HepG2 (cell line): Measurements from ENCODE around the gene ANKRD10. TPM values are rescaled to one million over a fixed set of nuclear protein-coding genes. Genes with fewer than 3 reads are reported as not detected.
A peak's percentile ranks its signal among the peaks of the same experiment; 100 is the strongest.

ENCODE experiments used
- FOXA3 ChIP-seq: IDR thresholded peaks from 2 replicates; pipeline ENCODE4 v1.6.1; 2016; ENCODE audit warnings: missing genetic modification reagents, missing compliant biosample characterization
- KLF6 ChIP-seq: IDR thresholded peaks from 2 replicates; pipeline ENCODE4 v1.8.0; 2016; ENCODE audit warnings: missing biosample characterization, missing genetic modification reagents
- MIER2 ChIP-seq: IDR thresholded peaks from 2 replicates; pipeline ENCODE4 v1.6.1; 2016; ENCODE audit warnings: missing biosample characterization, missing genetic modification reagents
- NFKB2 ChIP-seq: sonication (generic); formaldehyde crosslinking; IDR thresholded peaks from 2 replicates; pipeline ENCODE4 v1.4.0; 2020; ENCODE audit warnings: missing genetic modification reagents, borderline replicate concordance
- NPAS2 ChIP-seq: sonication (generic); formaldehyde crosslinking; IDR thresholded peaks from 2 replicates; pipeline ENCODE4 v1.8.0; 2022; ENCODE audit warnings: mild to moderate bottlenecking, missing genetic modification reagents, borderline replicate concordance
- NR1H2 ChIP-seq: sonication (generic); formaldehyde crosslinking; IDR thresholded peaks from 2 replicates; pipeline ENCODE4 v1.8.1; 2022; ENCODE audit warnings: low read depth, missing genetic modification reagents, borderline replicate concordance
- TEAD3 ChIP-seq: optimal IDR thresholded peaks from 2 replicates; pipeline ENCODE3; 2016; ENCODE audit warnings: borderline replicate concordance
- XRCC5 ChIP-seq: fragments of 200-400 bp; formaldehyde crosslinking; optimal IDR thresholded peaks from 2 replicates; pipeline ENCODE3; 2017; ENCODE audit warnings: mild to moderate bottlenecking, low read length
- ZFP82 ChIP-seq: sonication (generic); formaldehyde crosslinking; IDR thresholded peaks from 2 replicates; pipeline ENCODE4 v1.5.1; 2020; ENCODE audit warnings: mild to moderate bottlenecking, missing genetic modification reagents, borderline replicate concordance
- ZMYM2 ChIP-seq: sonication (generic); formaldehyde crosslinking; IDR thresholded peaks from 2 replicates; pipeline ENCODE4 v1.8.0; 2022; ENCODE audit warnings: mild to moderate bottlenecking, missing genetic modification reagents
- ZNF263 ChIP-seq: sonication (generic); formaldehyde crosslinking; IDR thresholded peaks from 2 replicates; pipeline ENCODE4 v1.4.0; 2020; ENCODE audit warnings: missing genetic modification reagents
- ZNF3 ChIP-seq: IDR thresholded peaks from 2 replicates; pipeline ENCODE4 v1.7.0; 2017; ENCODE audit warnings: inconsistent platforms
- ZNF720 ChIP-seq: sonication (generic); formaldehyde crosslinking; IDR thresholded peaks from 2 replicates; pipeline ENCODE4 v1.4.0; 2020; ENCODE audit warnings: missing genetic modification reagents
- ZNF841 ChIP-seq: sonication (generic); formaldehyde crosslinking; IDR thresholded peaks from 2 replicates; pipeline ENCODE4 v1.8.1; 2023; ENCODE audit warnings: missing genetic modification reagents, borderline replicate concordance
- polyA plus RNA-seq, 8 experiments: library from polyadenylated mRNA; depleted of rRNA in 3 of 8; stranded (reverse) in 7 of 8; unstranded in 1 of 8; fragments of >200 nt; fragmentation: Illumina TruSeq in 4 of 8; extraction: Trizol in 4 of 8; gene quantifications; 2 replicates each; pipeline versions ENCODE4 v1.2.1 to v1.2.3, GENCODE V29; 2011 to 2016; ENCODE audit warnings: low read depth in 4 of 8, missing spikeins in 1 of 8, mixed read lengths in 1 of 8; ENCODE audit not compliant: insufficient read depth in 1 of 8
- total RNA-seq, 5 experiments: library from RNA; depleted of rRNA; stranded (reverse); fragments of >200 nt; fragmentation: Illumina TruSeq; extraction: Trizol; gene quantifications; 2 replicates each; pipeline ENCODE4 v1.2.3, GENCODE V29; 2016; ENCODE audit warnings: low read depth in 1 of 5
- TF ChIP-seq, protein P1 (sequence below): sonication (generic); formaldehyde crosslinking; IDR thresholded peaks from 2 replicates; pipeline ENCODE4 v1.8.0; 2022; ENCODE audit warnings: mild to moderate bottlenecking, missing genetic modification reagents, borderline replicate concordance
- TF ChIP-seq, protein P2 (sequence below): sonication (generic); formaldehyde crosslinking; IDR thresholded peaks from 2 replicates; pipeline ENCODE4 v1.4.0; 2020; ENCODE audit warnings: missing genetic modification reagents

Gene ANKRD10
- total and polyA plus RNA-seq, 2 of the 13 experiments (the other 11 are each of a cell fraction or from before 2014, with no cell fraction given) = 108 to 115 TPM

DNA sequence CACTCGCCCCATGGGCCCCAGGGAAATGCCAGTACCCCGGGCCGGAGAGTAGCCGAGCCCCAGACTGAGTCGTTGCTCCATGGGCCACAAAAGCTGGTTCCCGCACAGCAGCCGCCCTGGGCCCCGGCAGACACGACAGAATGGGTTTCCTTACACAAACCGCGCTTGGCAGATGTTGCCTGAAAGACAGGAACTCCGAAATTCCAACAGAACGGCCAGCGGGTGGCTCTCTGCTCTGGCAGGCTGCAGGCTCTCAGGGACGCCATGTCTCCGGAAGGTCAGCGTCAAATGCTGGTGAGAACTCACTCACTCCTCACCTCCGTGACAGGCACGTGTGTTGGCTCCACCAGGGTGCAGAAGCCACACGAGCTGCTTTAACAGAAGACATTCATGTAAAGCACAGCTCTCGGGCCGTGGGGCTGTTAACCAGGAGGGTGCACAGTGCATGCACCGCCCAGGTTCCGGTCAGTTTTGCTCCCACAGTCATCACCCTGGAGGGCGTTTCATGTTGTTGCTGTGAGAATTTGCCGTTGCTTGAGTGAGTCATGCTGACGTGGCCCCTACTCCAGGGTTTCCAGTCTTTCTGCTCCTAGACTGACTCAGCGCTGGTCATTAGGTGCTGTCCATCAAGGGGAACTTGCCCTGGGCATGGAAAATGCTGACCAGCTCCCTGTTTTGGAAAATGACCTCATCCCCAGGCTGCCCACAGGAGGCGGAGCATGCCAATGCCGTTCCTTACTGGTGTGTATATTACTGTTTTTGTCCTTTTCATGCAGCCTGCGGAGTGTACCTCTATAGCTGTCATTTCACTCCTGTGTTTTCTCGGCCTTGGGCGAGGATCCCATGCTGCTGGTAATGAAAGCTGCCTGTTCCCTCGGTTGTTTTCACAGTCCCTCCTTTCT is 44.8 kb downstream of the ANKRD10 start (continued):
- TF ChIP-seq, protein P1, sequence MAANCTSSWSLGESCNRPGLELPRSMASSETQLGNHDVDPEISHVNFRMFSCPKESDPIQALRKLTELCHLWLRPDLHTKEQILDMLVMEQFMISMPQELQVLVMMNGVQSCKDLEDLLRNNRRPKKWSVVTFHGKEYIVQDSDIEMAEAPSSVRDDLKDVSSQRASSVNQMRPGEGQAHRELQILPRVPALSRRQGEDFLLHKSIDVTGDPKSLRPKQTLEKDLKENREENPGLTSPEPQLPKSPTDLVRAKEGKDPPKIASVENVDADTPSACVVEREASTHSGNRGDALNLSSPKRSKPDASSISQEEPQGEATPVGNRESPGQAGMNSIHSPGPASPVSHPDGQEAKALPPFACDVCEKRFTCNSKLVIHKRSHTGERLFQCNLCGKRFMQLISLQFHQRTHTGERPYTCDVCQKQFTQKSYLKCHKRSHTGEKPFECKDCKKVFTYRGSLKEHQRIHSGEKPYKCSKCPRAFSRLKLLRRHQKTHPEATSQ (CRISPR knock-in tag) = no peak
- TF ChIP-seq NPAS2 = no peak
- peak; percentile 35; the same call in 1 of the 2 replicates for TF ChIP-seq ZNF263 (CRISPR knock-in tag)
- peak; percentile 14 for TF ChIP-seq TEAD3 (CRISPR knock-in tag)
- TF ChIP-seq ZFP82 = peak; percentile 72; the same call in 1 of the 2 replicates
- 0 out of 2 replicates have a peak, but pooled peaks have one; percentile 21 for TF ChIP-seq FOXA3 (CRISPR knock-in tag)
- peak; percentile 81 for TF ChIP-seq ZNF3
- TF ChIP-seq ZMYM2 (CRISPR knock-in tag) = peak; percentile 48; the same call in 1 of the 2 replicates
- TF ChIP-seq ZNF720 (CRISPR knock-in tag) = no peak
- TF ChIP-seq NFKB2 (CRISPR knock-in tag) = peak; percentile 68; the same call in 1 of the 2 replicates
- TF ChIP-seq KLF6 = 0 out of 2 replicates have a peak, but pooled peaks have one; percentile 36
- TF ChIP-seq XRCC5 = peak; percentile 69
- TF ChIP-seq, protein P2, sequence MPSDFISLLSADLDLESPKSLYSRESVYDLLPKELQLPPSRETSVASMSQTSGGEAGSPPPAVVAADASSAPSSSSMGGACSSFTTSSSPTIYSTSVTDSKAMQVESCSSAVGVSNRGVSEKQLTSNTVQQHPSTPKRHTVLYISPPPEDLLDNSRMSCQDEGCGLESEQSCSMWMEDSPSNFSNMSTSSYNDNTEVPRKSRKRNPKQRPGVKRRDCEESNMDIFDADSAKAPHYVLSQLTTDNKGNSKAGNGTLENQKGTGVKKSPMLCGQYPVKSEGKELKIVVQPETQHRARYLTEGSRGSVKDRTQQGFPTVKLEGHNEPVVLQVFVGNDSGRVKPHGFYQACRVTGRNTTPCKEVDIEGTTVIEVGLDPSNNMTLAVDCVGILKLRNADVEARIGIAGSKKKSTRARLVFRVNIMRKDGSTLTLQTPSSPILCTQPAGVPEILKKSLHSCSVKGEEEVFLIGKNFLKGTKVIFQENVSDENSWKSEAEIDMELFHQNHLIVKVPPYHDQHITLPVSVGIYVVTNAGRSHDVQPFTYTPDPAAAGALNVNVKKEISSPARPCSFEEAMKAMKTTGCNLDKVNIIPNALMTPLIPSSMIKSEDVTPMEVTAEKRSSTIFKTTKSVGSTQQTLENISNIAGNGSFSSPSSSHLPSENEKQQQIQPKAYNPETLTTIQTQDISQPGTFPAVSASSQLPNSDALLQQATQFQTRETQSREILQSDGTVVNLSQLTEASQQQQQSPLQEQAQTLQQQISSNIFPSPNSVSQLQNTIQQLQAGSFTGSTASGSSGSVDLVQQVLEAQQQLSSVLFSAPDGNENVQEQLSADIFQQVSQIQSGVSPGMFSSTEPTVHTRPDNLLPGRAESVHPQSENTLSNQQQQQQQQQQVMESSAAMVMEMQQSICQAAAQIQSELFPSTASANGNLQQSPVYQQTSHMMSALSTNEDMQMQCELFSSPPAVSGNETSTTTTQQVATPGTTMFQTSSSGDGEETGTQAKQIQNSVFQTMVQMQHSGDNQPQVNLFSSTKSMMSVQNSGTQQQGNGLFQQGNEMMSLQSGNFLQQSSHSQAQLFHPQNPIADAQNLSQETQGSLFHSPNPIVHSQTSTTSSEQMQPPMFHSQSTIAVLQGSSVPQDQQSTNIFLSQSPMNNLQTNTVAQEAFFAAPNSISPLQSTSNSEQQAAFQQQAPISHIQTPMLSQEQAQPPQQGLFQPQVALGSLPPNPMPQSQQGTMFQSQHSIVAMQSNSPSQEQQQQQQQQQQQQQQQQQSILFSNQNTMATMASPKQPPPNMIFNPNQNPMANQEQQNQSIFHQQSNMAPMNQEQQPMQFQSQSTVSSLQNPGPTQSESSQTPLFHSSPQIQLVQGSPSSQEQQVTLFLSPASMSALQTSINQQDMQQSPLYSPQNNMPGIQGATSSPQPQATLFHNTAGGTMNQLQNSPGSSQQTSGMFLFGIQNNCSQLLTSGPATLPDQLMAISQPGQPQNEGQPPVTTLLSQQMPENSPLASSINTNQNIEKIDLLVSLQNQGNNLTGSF = peak; percentile 78; the same call in 1 of the 2 replicates
- no peak; the same call in 1 of the 2 replicates for TF ChIP-seq NR1H2 (CRISPR knock-in tag)
- TF ChIP-seq MIER2 (CRISPR knock-in tag) = no peak
- no peak for TF ChIP-seq ZNF841
